HT-29 (cell line): ENCODE results near the gene KDM6A. TPM values are rescaled to one million over a fixed set of nuclear protein-coding genes. Genes with fewer than 3 reads are reported as not detected.

Experiments
- total RNA-seq: library from RNA; depleted of rRNA; stranded (reverse); fragments of >200 nt; shearing (Covaris generic); gene quantifications from 2 replicates; pipeline ENCODE4 v1.2.3, GENCODE V29; 2014; rRNA removed

Gene KDM6A
- total RNA-seq, 1 experiment from 2014 or later, result 13.8 TPM

Other genes with a start within 250 kb of the KDM6A start
- not detected in 2 replicates for gene DUSP21, start 29.2 kb upstream of the KDM6A start, total RNA-seq